Stimulated activated CD8-positive, alpha-beta memory T cell treated with anti-CD3 and anti-CD28 coated beads, Interleukin-15, amount 100 ng/mL, for 48 hours (primary cell): ENCODE data around the gene KLHDC10.
"Not testable (repeated sequence)": the region's sequence is repeated elsewhere in the genome, so short reads cannot be mapped to it uniquely, and the experiment has no call there.

Experiments used
- DNase-seq, 2 donors: peaks; one replicate each; pipeline ENCODE4 v3.0.0-alpha.2; 2020; ENCODE audit warnings: low read depth in 2 of 2

Gene KLHDC10

GRCh38 chr7:130079846-130080394 lies 9.6 kb downstream of the KLHDC10 start:
- no peak for DNase-seq

GRCh38 chr7:130083497-130083896 lies 13.2 kb downstream of the KLHDC10 start:
- not testable (repeated sequence) for DNase-seq

GRCh38 chr7:130084037-130084875 lies 13.9 kb downstream of the KLHDC10 start:
- no peak for DNase-seq

DNA sequence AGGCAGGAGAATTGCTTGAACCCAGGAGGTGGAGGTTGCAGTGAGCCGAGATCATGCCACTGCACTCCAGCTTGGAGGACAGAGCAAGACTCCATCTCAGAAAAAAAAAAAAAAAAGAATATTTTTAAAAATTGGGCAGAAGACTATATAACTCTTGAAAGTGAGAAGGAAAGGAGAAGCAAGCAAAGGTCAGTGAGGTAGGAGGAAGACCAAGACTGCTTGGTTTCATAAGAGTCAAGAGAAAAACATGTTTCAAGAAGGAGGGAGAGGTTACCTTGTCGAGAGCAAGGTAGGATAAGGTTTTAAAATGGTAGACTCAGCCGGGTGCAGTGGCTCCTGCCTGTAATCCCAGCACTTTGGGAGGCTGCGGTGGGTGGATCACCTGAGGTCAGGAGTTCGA lies 14.9 kb downstream of the KLHDC10 start:
- DNase-seq = not testable (repeated sequence)

- DNase-seq = no peak
These were observed 16.6 kb downstream of the KLHDC10 start for GRCh38 chr7:130086938-130087337.

DNA sequence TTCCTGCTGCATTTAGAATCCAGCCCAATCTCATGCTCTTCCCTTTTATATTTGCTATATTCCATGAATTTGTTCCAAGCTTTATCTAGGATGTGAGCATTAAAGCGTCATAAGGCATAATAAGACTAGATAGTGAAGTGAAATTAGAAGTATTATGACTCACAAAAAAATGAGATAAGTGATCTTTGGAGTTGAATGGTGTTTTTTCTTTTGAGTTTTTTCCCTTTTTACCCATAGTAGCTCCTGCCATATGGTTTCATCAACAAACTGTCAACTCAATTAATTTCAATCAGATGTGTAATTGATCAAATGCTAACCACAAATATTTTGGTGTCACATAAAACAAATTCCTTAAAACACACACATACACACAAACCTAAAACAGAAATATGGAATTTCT lies 17.0 kb downstream of the KLHDC10 start:
- DNase-seq = no peak

- peak in 1 of 2 donors; percentile 17 for DNase-seq
These were observed 20.6 kb downstream of the KLHDC10 start for GRCh38 chr7:130090745-130091532.

GRCh38 chr7:130091999-130092398 lies 21.7 kb downstream of the KLHDC10 start:
- no peak for DNase-seq

- DNase-seq = no peak
These were observed 22.3 kb downstream of the KLHDC10 start for GRCh38 chr7:130092598-130092997.

- no peak for DNase-seq
These were observed 25.5 kb downstream of the KLHDC10 start for GRCh38 chr7:130095812-130096211.

DNA sequence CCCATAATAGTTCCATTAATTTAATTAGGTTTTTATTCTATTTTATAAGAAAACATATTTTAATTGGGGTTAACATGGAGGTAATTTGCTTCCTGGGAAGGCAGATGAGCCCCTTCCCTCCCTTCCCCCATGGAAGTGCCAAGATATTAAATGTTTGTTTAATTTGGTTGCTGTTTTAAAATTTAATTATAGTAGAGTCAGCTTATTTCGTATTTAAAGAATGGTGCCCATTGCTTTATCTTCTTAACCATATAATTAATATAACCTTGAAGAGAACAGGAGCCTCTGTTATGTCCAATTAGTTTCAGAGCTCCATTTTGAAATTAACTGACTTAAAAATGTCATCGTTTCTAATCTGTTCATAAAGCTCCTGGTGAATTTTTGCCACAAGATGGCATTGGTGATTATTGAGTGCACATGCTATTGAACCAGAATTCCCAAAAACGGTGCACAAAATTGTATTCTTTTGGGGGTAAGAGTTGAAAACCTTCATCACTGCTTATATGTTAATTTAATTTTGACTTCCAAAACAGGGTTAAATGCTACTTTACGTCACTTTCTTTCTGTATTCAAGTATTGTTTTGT lies 26.0 kb downstream of the KLHDC10 start:
- DNase-seq = no peak

DNA sequence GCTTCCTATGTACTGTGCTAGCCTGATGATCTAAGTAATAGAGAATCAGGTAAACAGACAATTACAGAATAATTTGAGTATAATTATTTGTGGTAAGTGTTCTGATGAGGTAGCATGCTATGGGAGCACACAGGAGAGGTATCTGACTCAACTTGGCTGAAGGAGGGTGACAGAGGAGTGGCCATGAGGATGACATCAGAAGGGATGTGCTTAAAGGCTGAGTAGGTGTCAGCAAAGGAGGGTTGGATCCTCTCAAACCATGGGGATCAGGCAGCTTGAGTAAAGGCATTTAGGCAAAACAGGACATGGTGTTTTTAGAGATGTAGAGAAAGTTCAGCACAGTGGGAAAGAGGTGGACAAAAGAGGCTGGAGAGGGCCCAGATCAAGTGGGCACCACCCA lies 29.0 kb downstream of the KLHDC10 start:
- DNase-seq = no peak

DNA sequence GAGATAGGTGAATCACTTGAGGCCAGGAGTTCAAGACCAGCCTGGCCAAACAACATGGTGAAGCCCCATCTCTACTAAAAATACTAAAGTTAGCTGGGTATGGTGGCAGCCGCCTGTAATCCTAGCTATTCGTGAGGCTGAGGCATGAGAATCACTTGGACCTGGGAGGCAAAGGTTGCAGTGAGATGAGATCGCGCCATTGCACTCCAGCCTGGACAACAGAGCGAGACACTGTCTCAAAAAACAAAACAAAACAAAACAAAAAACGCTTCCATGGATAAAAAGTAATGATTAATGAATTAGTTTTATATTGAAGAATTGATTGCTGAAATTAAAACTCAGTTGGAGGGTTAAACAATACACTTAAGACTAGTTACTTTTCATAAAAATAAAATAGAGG lies 32.3 kb downstream of the KLHDC10 start:
- DNase-seq = no peak

DNA sequence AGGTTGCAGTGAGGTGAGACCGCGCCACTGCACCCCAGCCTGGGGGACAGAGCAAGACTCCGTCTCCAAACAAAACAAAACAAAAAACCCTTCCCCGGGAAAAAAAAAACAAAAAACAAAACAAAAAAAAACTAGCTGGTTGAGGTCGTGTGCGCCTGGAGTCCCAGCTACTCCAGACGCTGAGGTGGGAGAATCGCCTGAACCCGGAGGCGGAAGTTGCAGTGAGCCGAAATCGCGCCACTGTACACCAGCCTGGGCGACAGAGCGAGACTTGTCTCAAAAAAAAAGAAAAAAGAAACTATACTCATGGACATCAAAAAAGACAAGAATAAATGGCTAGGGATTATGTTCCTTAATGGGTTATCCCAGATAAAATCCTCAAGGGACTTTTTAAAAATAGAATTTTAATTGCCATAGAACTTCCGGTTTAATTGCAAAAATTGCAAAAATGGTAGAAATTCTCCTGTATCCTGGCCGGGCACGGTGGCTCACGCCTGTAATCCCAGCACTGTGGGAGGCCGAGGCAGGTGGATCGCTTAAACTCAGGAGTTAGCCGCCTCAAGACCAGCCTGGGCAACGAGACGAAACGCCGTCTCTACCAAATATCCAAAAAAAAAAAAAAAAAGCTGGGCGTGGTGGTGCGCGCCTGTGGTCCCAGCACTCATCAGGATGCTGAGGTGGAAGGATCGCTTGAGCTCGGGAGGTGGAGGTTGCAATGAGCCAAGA lies 37.8 kb downstream of the KLHDC10 start:
- DNase-seq = no peak

GRCh38 chr7:130108809-130109208 lies 38.5 kb downstream of the KLHDC10 start:
- no peak for DNase-seq

- DNase-seq = no peak
These were observed 41.8 kb downstream of the KLHDC10 start for GRCh38 chr7:130112093-130112492.

GRCh38 chr7:130112662-130113425 lies 42.5 kb downstream of the KLHDC10 start:
- DNase-seq = no peak

DNA sequence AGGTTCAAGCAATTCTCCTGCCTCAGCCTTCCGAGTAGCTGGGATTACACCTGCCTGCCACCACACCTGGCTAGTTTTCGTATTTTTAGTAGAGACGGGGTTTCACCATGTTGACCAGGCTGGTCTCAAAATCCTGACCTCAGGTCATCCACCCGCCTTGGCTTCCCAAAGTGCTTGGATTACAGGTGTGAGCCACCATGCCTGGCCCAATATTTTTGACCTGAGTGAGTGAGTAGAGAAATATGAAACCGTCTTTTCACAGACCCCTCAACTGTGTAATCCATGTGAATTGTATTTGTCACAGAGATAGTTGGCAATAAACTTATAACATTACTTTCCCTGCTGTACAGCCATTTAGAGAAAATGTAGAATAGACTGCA lies 43.1 kb downstream of the KLHDC10 start:
- DNase-seq = not testable (repeated sequence)

GRCh38 chr7:130113887-130114286 lies 43.6 kb downstream of the KLHDC10 start:
- no peak for DNase-seq

- no peak for DNase-seq
These were observed 44.0 kb downstream of the KLHDC10 start for GRCh38 chr7:130114374-130114773.

DNA sequence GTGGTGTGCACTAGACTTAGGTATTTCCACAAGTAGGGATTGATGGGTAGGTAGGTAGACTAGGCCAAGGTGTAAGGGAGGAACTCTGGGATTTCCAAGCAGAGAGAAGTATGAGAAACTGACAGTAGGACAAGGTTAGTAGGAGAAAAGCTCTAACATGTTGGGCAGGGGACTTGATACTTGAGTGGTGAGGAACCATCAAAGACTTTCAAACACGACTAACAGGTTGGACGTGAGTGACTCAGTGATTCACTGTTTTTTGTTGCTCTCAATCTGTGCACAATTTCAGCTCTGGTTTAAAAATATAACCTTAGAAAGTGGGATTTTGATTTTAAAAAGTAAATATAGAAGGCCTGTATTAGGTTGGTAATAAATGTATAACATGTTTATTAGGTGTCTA lies 44.4 kb downstream of the KLHDC10 start:
- DNase-seq = no peak
